Liver (tissue), 9 donors: ENCODE measurements around the gene MEGF6. TPM values are rescaled to one million over a fixed set of nuclear protein-coding genes. Genes with fewer than 3 reads are reported as not detected.

Experiments used
- DNase-seq: peaks from one replicate; pipeline ENCODE4 v3.0.0-alpha.2; 2017; ENCODE audit warnings: low spot score
- H3K27ac ChIP-seq, 2 donors: one replicate each; pipeline ENCODE4 v1.7.0; 2013; ENCODE audit warnings: inconsistent platforms in 2 of 2, low read length in 2 of 2, control low read depth in 1 of 2, low read depth in 1 of 2, mild to moderate bottlenecking in 1 of 2
- H3K27me3 ChIP-seq, 4 donors: one replicate each; pipeline versions ENCODE4 v1.6.1 to v1.7.0; 2013; ENCODE audit warnings: low read length in 3 of 4, inconsistent platforms in 1 of 4, mild to moderate bottlenecking in 1 of 4, moderate library complexity in 1 of 4; ENCODE audit not compliant: control insufficient read depth in 4 of 4, insufficient read depth in 4 of 4
- H3K36me3 ChIP-seq, 4 donors: one replicate each; pipeline versions ENCODE4 v1.6.1 to v1.7.0; 2013; ENCODE audit warnings: low read length in 3 of 4, mild to moderate bottlenecking in 3 of 4, low read depth in 1 of 4, moderate library complexity in 1 of 4; ENCODE audit not compliant: control insufficient read depth in 4 of 4, insufficient read depth in 3 of 4
- H3K4me1 ChIP-seq, 4 donors: one replicate each; pipeline versions ENCODE4 v1.6.1 to v1.7.0; 2013; ENCODE audit warnings: low read length in 3 of 4, mild to moderate bottlenecking in 3 of 4, moderate library complexity in 1 of 4; ENCODE audit not compliant: control insufficient read depth in 4 of 4, insufficient read depth in 4 of 4
- H3K4me3 ChIP-seq, 3 donors: one replicate each; pipeline versions ENCODE4 v1.6.1 to v1.7.0; 2013; ENCODE audit warnings: low read length in 3 of 3, control low read depth in 1 of 3, low read depth in 1 of 3, mild to moderate bottlenecking in 1 of 3
- H3K9ac ChIP-seq, 2 donors: one replicate each; pipeline ENCODE4 v1.7.0; 2013; ENCODE audit warnings: low read length in 2 of 2, mild to moderate bottlenecking in 2 of 2, moderate library complexity in 2 of 2, control low read depth in 1 of 2, low read depth in 1 of 2
- H3K9me3 ChIP-seq, 4 donors: one replicate each; pipeline versions ENCODE4 v1.6.1 to v1.7.0; 2013; ENCODE audit warnings: low read length in 3 of 4; ENCODE audit not compliant: control insufficient read depth in 4 of 4
- ATF3 ChIP-seq: IDR thresholded peaks from 2 replicates; pipeline ENCODE4 v1.6.1; 2016; ENCODE audit warnings: antibody characterized with exemption
- FOXA1 ChIP-seq: IDR thresholded peaks from 2 replicates; pipeline ENCODE4 v1.6.1; 2016; ENCODE audit warnings: antibody characterized with exemption
- FOXA2 ChIP-seq: IDR thresholded peaks from 2 replicates; pipeline ENCODE4 v1.6.1; 2016; ENCODE audit warnings: antibody characterized with exemption
- GABPA ChIP-seq, 2 donors: IDR thresholded peaks in 1 of 2; conservative IDR thresholded peaks in 1 of 2; 2 replicates each; pipeline ENCODE4 v1.6.1; 2016; ENCODE audit warnings: antibody characterized with exemption in 2 of 2, mild to moderate bottlenecking in 1 of 2, moderate library complexity in 1 of 2
- HNF4A ChIP-seq, 2 donors: conservative IDR thresholded peaks; 2 replicates each; pipeline ENCODE4 v1.6.1; 2016; ENCODE audit warnings: antibody characterized with exemption in 2 of 2, mild to moderate bottlenecking in 2 of 2
- HNF4G ChIP-seq: IDR thresholded peaks from 2 replicates; pipeline ENCODE4 v1.6.1; 2016; ENCODE audit warnings: antibody characterized with exemption
- JUND ChIP-seq, 2 donors: IDR thresholded peaks; 2 replicates each; pipeline ENCODE4 v1.6.1; 2016; ENCODE audit warnings: antibody characterized with exemption in 2 of 2
- MAX ChIP-seq: IDR thresholded peaks from 2 replicates; pipeline ENCODE4 v1.6.1; 2016; ENCODE audit warnings: antibody characterized with exemption
- NR2F2 ChIP-seq: IDR thresholded peaks from 2 replicates; pipeline ENCODE4 v1.6.1; 2016; ENCODE audit warnings: antibody characterized with exemption
- RAD21 ChIP-seq, 2 donors: IDR thresholded peaks; 2 replicates each; pipeline ENCODE4 v1.6.1; 2016; ENCODE audit warnings: antibody characterized with exemption in 2 of 2, mild to moderate bottlenecking in 2 of 2
- RXRA ChIP-seq, 2 donors: IDR thresholded peaks; 2 replicates each; pipeline ENCODE4 v1.6.1; 2017 to 2018; ENCODE audit warnings: antibody characterized with exemption in 2 of 2, mild to moderate bottlenecking in 1 of 2
- SP1 ChIP-seq: IDR thresholded peaks from 2 replicates; pipeline ENCODE4 v1.6.1; 2018; ENCODE audit warnings: antibody characterized with exemption, mild to moderate bottlenecking
- YY1 ChIP-seq: IDR thresholded peaks from 2 replicates; pipeline ENCODE4 v1.6.1; 2016; ENCODE audit warnings: antibody characterized with exemption, mild to moderate bottlenecking
- WGBS: extraction: QIAGEN DNeasy Blood & Tissue Kit; methylation state at CpG from one replicate; pipeline ENCODE4 v1.1.7; 2013; 5-methylcytosine and 5-hydroxymethylcytosine counted together
- polyA plus RNA-seq, 2 donors: library from polyadenylated mRNA; stranded (reverse) in 1 of 2; unstranded in 1 of 2; fragments of 200-250 nt in 1 of 2; fragments of >200 nt in 1 of 2; fragmentation: Nextera tagmentation in 1 of 2; extraction: Ambion mirVana in 1 of 2; gene quantifications; one replicate each; pipeline versions ENCODE4 v1.2.1 to v1.2.3, GENCODE V29; 2013 to 2015
- total RNA-seq, 2 donors: library from RNA; depleted of rRNA; stranded (reverse); fragments of >200 nt; gene quantifications; one replicate each; pipeline ENCODE4 v1.2.3, GENCODE V29; 2014
- TF ChIP-seq, protein P1 (sequence below): IDR thresholded peaks from 2 replicates; pipeline ENCODE4 v1.6.1; 2016; ENCODE audit warnings: antibody characterized with exemption, mild to moderate bottlenecking
- TF ChIP-seq, protein P2 (sequence below): IDR thresholded peaks from 2 replicates; pipeline ENCODE4 v1.6.1; 2016; ENCODE audit warnings: antibody characterized with exemption
- TF ChIP-seq, protein P3 (sequence below): fragments of 150-350 bp; IDR thresholded peaks from 2 replicates; pipeline ENCODE4 v1.5.1; 2017; ENCODE audit warnings: improper control_type of control experiment, low read depth, low read length; ENCODE audit not compliant: missing input control
- donor health status: healthy.
- donor health status: healthy.
- donor health status: healthy.
- donor health status: healthy.
- donor health status: healthy.

MEGF6 gene
- total and polyA plus RNA-seq, 4 donors, result 1.3 to 11.0 (median 4.0) TPM

DNA sequence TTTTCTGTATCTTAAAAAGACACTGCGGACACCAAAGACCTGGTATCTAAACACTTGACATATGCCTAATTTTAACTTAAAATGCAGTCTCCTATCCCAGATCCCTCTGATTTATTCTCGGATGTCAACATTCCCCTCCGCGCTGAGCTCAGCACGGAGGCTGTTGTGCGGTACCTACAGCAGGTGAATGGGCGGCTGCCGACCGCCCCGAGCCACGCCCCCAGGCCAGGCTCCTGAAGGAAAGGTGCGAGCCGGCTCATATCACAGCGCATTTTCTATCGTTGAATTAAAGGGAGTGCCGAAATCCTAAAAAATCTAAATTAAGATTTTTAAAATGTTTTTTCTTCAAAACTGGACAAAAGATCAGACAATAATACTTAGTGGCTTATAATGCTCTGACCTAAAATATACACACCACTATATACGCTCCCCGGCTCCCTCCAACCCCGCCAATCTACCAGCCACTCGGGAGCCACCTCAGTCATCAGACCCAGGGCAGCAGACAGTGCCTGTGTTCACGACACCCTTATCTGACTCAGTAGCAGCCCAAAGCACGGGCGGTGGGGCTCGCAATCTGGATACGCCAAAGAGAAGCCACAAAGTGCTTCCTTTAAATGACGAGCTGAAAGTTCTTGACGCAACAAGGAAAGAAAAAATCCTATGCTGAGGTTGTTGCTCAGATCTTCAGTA is 34.5 kb upstream of the MEGF6 start:
- TF ChIP-seq GABPA (IDR thresholded peaks at IDR 0.05 in 1 of 2, conservative IDR thresholded peaks at IDR 0.05 in 1 of 2), result no peak
- no peak for TF ChIP-seq JUND (IDR thresholded peaks at IDR 0.05)
- TF ChIP-seq, protein P1, sequence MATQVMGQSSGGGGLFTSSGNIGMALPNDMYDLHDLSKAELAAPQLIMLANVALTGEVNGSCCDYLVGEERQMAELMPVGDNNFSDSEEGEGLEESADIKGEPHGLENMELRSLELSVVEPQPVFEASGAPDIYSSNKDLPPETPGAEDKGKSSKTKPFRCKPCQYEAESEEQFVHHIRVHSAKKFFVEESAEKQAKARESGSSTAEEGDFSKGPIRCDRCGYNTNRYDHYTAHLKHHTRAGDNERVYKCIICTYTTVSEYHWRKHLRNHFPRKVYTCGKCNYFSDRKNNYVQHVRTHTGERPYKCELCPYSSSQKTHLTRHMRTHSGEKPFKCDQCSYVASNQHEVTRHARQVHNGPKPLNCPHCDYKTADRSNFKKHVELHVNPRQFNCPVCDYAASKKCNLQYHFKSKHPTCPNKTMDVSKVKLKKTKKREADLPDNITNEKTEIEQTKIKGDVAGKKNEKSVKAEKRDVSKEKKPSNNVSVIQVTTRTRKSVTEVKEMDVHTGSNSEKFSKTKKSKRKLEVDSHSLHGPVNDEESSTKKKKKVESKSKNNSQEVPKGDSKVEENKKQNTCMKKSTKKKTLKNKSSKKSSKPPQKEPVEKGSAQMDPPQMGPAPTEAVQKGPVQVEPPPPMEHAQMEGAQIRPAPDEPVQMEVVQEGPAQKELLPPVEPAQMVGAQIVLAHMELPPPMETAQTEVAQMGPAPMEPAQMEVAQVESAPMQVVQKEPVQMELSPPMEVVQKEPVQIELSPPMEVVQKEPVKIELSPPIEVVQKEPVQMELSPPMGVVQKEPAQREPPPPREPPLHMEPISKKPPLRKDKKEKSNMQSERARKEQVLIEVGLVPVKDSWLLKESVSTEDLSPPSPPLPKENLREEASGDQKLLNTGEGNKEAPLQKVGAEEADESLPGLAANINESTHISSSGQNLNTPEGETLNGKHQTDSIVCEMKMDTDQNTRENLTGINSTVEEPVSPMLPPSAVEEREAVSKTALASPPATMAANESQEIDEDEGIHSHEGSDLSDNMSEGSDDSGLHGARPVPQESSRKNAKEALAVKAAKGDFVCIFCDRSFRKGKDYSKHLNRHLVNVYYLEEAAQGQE, result no peak
- TF ChIP-seq FOXA2, result no peak
- no peak for TF ChIP-seq ATF3
- TF ChIP-seq, protein P2, sequence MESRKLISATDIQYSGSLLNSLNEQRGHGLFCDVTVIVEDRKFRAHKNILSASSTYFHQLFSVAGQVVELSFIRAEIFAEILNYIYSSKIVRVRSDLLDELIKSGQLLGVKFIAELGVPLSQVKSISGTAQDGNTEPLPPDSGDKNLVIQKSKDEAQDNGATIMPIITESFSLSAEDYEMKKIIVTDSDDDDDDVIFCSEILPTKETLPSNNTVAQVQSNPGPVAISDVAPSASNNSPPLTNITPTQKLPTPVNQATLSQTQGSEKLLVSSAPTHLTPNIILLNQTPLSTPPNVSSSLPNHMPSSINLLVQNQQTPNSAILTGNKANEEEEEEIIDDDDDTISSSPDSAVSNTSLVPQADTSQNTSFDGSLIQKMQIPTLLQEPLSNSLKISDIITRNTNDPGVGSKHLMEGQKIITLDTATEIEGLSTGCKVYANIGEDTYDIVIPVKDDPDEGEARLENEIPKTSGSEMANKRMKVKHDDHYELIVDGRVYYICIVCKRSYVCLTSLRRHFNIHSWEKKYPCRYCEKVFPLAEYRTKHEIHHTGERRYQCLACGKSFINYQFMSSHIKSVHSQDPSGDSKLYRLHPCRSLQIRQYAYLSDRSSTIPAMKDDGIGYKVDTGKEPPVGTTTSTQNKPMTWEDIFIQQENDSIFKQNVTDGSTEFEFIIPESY, result no peak
- no peak for TF ChIP-seq NR2F2
- TF ChIP-seq YY1, result no peak
- no peak for TF ChIP-seq RXRA (IDR thresholded peaks at IDR 0.05)
- TF ChIP-seq HNF4G, result no peak
- TF ChIP-seq, protein P3, sequence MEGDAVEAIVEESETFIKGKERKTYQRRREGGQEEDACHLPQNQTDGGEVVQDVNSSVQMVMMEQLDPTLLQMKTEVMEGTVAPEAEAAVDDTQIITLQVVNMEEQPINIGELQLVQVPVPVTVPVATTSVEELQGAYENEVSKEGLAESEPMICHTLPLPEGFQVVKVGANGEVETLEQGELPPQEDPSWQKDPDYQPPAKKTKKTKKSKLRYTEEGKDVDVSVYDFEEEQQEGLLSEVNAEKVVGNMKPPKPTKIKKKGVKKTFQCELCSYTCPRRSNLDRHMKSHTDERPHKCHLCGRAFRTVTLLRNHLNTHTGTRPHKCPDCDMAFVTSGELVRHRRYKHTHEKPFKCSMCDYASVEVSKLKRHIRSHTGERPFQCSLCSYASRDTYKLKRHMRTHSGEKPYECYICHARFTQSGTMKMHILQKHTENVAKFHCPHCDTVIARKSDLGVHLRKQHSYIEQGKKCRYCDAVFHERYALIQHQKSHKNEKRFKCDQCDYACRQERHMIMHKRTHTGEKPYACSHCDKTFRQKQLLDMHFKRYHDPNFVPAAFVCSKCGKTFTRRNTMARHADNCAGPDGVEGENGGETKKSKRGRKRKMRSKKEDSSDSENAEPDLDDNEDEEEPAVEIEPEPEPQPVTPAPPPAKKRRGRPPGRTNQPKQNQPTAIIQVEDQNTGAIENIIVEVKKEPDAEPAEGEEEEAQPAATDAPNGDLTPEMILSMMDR, result no peak
- no peak for TF ChIP-seq MAX
- TF ChIP-seq RAD21 (IDR thresholded peaks at IDR 0.05), result no peak
- peaks cover 0 to 4% (median 2%) of the 10 kb centered on the region in 4 donors for H3K27me3 ChIP-seq
- no peak overlapping the region for H3K4me3 ChIP-seq
- H3K9me3 ChIP-seq, result no peaks in the 10 kb centered on the region
- no peak for DNase-seq
- peaks cover 7 to 14% (median 11%) of the 10 kb centered on the region in 4 donors for H3K4me1 ChIP-seq
- H3K27ac ChIP-seq, result no peak overlapping the region
- 97% methylated on average over 27 of the region's 27 CpGs for WGBS
- no peak overlapping the region for H3K9ac ChIP-seq
- H3K36me3 ChIP-seq, result peaks cover 9 to 25% (median 13%) of the 10 kb centered on the region in 4 donors

- H3K4me3 ChIP-seq, result no peak overlapping the region
- no peaks in the 10 kb centered on the region for H3K9me3 ChIP-seq
- no peak overlapping the region for H3K27ac ChIP-seq
- H3K36me3 ChIP-seq, result peaks cover 12 to 25% (median 14%) of the 10 kb centered on the region in 4 donors
- TF ChIP-seq, protein P2, result no peak
- TF ChIP-seq HNF4G, result no peak
- TF ChIP-seq JUND (IDR thresholded peaks at IDR 0.05), result no peak
- no peak for TF ChIP-seq MAX
- TF ChIP-seq FOXA1, result no peak
- TF ChIP-seq HNF4A (conservative IDR thresholded peaks at IDR 0.05), result no peak
- TF ChIP-seq SP1, result no peak
- no peak for TF ChIP-seq RXRA (IDR thresholded peaks at IDR 0.05)
- no peak for TF ChIP-seq GABPA (IDR thresholded peaks at IDR 0.05 in 1 of 2, conservative IDR thresholded peaks at IDR 0.05 in 1 of 2)
- no peak for TF ChIP-seq RAD21 (IDR thresholded peaks at IDR 0.05)
- no peak for TF ChIP-seq YY1
- WGBS, result 98% methylated on average over 43 of the region's 43 CpGs
- H3K27me3 ChIP-seq, result no peaks in the 10 kb centered on the region
- peaks cover 3 to 14% (median 9%) of the 10 kb centered on the region in 4 donors for H3K4me1 ChIP-seq
- no peak overlapping the region for H3K9ac ChIP-seq
- DNase-seq, result no peak
These were observed 33.9 kb upstream of the MEGF6 start for GRCh38 chr1:3645247-3645646.
